Calu3 (cell line): ENCODE results near the gene SERINC5. TPM values are rescaled to one million over a fixed set of nuclear protein-coding genes. Genes with fewer than 3 reads are reported as not detected.
"Not testable (repeated sequence)": the region's sequence is repeated elsewhere in the genome, so short reads cannot be mapped to it uniquely, and the experiment has no call there.

Experiments
- Bru-seq: library from RNA; stranded (reverse); fragments of 400-500 nt; gene quantifications from one replicate; lab custom pipeline; 2021; lab: Mats Ljungman, UMichigan
- BruChase-seq, 2 experiments: library from RNA; stranded (reverse); fragments of 400-500 nt; gene quantifications; one replicate each; lab custom pipeline; 2021; lab: Mats Ljungman, UMichigan
- BruUV-seq: library from RNA; stranded (reverse); fragments of 400-500 nt; replicated peaks from 2 replicates; lab custom pipeline; 2021; lab: Mats Ljungman, UMichigan
- CTCF ChIA-PET: fragments of 300-600 bp; sonication (Branson Sonifier 250); formaldehyde crosslinking; loops from one replicate; lab custom pipeline; 2022; ENCODE audit warnings: antibody characterized with exemption; lab: Charles Lee
- DNase-seq: peaks from one replicate; pipeline ENCODE4 v3.0.0; 2022
- H3K27ac Mint-ChIP-seq: one replicate; pipeline ENCODE4 v1.8.0; 2022; ENCODE audit warnings: mixed read lengths; ENCODE audit not compliant: unreplicated experiment
- H3K27me3 Mint-ChIP-seq: one replicate; pipeline ENCODE4 v1.8.0; 2022; ENCODE audit warnings: mixed read lengths; ENCODE audit not compliant: unreplicated experiment
- H3K36me3 Mint-ChIP-seq: one replicate; pipeline ENCODE4 v1.8.0; 2022; ENCODE audit warnings: mild to moderate bottlenecking, moderate library complexity, mixed read lengths; ENCODE audit not compliant: insufficient read depth, unreplicated experiment
- H3K4me1 Mint-ChIP-seq: one replicate; pipeline ENCODE4 v1.8.0; 2022; ENCODE audit warnings: mild to moderate bottlenecking, low read depth, mixed read lengths; ENCODE audit not compliant: unreplicated experiment
- H3K4me3 Mint-ChIP-seq: one replicate; pipeline ENCODE4 v1.8.0; 2022; ENCODE audit warnings: mild to moderate bottlenecking, low read depth, moderate library complexity, mixed read lengths; ENCODE audit not compliant: unreplicated experiment
- H3K9me3 Mint-ChIP-seq: one replicate; pipeline ENCODE4 v1.8.0; 2022; ENCODE audit warnings: low read depth, mixed read lengths; ENCODE audit not compliant: unreplicated experiment
- intact Hi-C: fragments of 100-400 bp; cut with micrococcal nuclease; formaldehyde crosslinking; loops from one replicate; pipeline ENCODE4 v1.10.0; 2022; ENCODE audit not compliant: unreplicated experiment
- long read RNA-seq: library from polyadenylated mRNA; stranded (forward); transcript quantifications from one replicate; pipeline ENCODE4 v2.0.0, GENCODE V29; 2022
- total RNA-seq: library from RNA; stranded (reverse); gene quantifications from 2 replicates; pipeline ENCODE4 v1.2.3, GENCODE V29; 2022
- TF ChIP-seq, protein P1 (sequence below): fragments of 200-600 bp; IDR thresholded peaks from one replicate; pipeline ENCODE4 v1.8.0; 2022; ENCODE audit warnings: antibody characterized with exemption; ENCODE audit not compliant: unreplicated experiment

The SERINC5 gene
- total RNA-seq (47.0 and 49.2 TPM in 2 replicates), Bru-seq, nascent RNA (percentile 76 among the genes with signal in this experiment), BruChase-seq, experiment 1, labeled RNA remaining after a 6-hour chase (percentile 82 among the genes with signal in this experiment), BruChase-seq, experiment 2, labeled RNA remaining after a 2-hour chase (percentile 75 among the genes with signal in this experiment)
- long read RNA-seq, full-length matches to known transcripts: 4 of 16 reads
- long read RNA-seq, partial matches to known transcripts: 2 of 16 reads
- long read RNA-seq, other reads (novel, unspliced or antisense): 10 of 16 reads

DNA sequence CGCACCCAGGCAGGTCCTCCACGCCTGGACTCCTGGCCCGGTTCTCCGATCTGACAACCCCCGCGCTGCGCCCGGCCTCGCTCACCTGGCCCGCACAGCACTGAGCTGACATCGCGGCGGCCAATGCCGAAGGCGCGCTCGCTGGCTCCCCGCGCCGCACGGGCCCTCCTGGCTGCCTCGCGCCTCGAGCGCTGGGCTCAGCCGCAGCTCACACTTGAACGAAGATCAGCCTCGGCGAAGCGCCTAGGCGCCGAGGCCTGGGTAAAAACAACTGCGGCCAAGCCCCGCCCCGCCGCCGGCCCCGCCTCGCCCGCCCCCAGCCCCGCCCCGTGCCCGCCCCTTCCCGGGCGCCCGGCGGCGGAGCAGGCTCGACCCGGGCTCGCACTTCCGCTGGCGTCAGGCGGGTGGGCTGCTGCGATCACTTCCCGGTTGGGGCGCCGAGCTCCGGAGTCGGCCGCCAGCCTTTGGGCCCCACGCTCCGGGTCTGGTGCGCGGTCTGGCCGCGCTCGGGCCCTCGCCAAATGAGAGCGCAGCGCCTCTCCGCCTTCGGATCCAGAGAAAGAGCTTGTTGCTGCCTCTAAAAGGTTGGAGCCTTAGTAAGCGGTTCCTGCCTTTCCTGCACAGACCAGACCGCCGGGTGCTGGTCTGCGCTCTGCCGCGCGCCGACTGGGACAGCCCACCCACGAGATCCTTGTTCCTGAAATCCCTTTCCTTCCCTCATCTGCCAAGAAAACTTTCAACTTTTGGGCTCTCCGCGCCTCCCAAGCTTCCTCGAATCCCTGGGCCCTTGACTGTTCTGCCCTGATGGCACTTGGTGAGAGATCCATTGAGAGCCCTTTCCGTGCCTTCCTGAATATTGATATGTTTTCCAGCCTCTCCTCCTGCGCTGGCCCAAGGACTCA lies at the start of gene SERINC5:
Gene SERINC5, minus strand, starts transcription at position 238 of the 902 bp plus-strand sequence. Its CDS starts 126 bp downstream, at position 112.
- H3K4me1 Mint-ChIP-seq: peaks cover 45% of the 10 kb centered on the region
- H3K4me3 Mint-ChIP-seq: peak within 1 kb of the TSS; percentile 95
- no peaks in the 10 kb centered on the region for H3K27me3 Mint-ChIP-seq
- TF ChIP-seq, protein P1, sequence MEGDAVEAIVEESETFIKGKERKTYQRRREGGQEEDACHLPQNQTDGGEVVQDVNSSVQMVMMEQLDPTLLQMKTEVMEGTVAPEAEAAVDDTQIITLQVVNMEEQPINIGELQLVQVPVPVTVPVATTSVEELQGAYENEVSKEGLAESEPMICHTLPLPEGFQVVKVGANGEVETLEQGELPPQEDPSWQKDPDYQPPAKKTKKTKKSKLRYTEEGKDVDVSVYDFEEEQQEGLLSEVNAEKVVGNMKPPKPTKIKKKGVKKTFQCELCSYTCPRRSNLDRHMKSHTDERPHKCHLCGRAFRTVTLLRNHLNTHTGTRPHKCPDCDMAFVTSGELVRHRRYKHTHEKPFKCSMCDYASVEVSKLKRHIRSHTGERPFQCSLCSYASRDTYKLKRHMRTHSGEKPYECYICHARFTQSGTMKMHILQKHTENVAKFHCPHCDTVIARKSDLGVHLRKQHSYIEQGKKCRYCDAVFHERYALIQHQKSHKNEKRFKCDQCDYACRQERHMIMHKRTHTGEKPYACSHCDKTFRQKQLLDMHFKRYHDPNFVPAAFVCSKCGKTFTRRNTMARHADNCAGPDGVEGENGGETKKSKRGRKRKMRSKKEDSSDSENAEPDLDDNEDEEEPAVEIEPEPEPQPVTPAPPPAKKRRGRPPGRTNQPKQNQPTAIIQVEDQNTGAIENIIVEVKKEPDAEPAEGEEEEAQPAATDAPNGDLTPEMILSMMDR: no peak
- H3K9me3 Mint-ChIP-seq: no peaks in the 10 kb centered on the region
- peaks cover 34% of the 10 kb centered on the region for H3K36me3 Mint-ChIP-seq
- DNase-seq: peak; percentile 88
- peak within 1 kb of the TSS; percentile 98 for H3K27ac Mint-ChIP-seq
- intact Hi-C loops: loop anchor here (2.0 kb wide), 1 partner anchor 71 kb away; no protein-coding TSS in a partner anchor
- BruUV-seq: TSS peak; percentile 67
- CTCF ChIA-PET: interaction anchor here (0.5 to 2.2 kb wide), 19 partner anchors 9 to 1326 kb away, joined by 3 to 21 read pairs (median 4); no protein-coding TSS in a partner anchor

DNA sequence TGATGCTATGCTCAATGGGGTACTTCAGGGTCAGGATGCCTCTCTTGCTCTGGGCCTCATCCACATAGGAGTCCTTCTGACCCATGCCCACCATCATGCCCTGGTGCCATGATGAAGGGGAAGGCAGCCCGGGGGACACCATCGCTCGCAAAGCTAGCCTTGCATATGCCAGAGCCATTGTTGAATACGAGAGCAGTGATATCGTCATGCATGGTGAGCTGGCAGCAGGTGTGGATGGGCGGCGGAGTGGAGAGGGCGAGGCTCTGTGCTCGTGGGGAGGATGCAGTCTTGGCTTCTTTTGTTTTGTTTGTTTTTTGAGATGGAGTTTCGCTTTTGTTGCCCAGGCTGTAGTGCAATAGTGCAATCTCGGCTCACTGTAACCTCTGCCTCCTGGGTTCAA lies 46.8 kb upstream of the SERINC5 start:
- DNase-seq: no peak
- Mint-ChIP-seq H3K4me1 (no peaks in the 10 kb centered on the region), H3K36me3 (no peaks in the 10 kb centered on the region), H3K27me3 (no peaks in the 10 kb centered on the region), H3K9me3 (no peaks in the 10 kb centered on the region), H3K4me3 (no peak overlapping the region), H3K27ac (no peak overlapping the region)
- no TSS peak for BruUV-seq
- CTCF ChIA-PET: interaction anchor here (0.6 kb wide), 1 partner anchor 669 kb away, joined by 4 read pairs; no protein-coding TSS in a partner anchor
- TF ChIP-seq, protein P1: no peak
- intact Hi-C loops: no loop called here

- H3K27me3 Mint-ChIP-seq, H3K9me3 Mint-ChIP-seq, DNase-seq, H3K4me1 Mint-ChIP-seq, BruUV-seq, H3K27ac Mint-ChIP-seq, intact Hi-C loops, H3K36me3 Mint-ChIP-seq, CTCF ChIA-PET, H3K4me3 Mint-ChIP-seq: not testable (repeated sequence)
These were observed 45.5 kb upstream of the SERINC5 start for GRCh38 chr5:80301342-80301741.

- H3K9me3 Mint-ChIP-seq, BruUV-seq, H3K27me3 Mint-ChIP-seq, CTCF ChIA-PET, H3K4me3 Mint-ChIP-seq, H3K36me3 Mint-ChIP-seq, intact Hi-C loops, DNase-seq, H3K4me1 Mint-ChIP-seq, H3K27ac Mint-ChIP-seq: not testable (repeated sequence)
These were observed 44.9 kb upstream of the SERINC5 start for GRCh38 chr5:80300796-80301195.

GRCh38 chr5:80300125-80300524 lies 44.3 kb upstream of the SERINC5 start:
- TF ChIP-seq, protein P1: no peak
- CTCF ChIA-PET: no interaction called here
- Mint-ChIP-seq H3K4me1 (no peaks in the 10 kb centered on the region), H3K36me3 (no peaks in the 10 kb centered on the region), H3K27me3 (no peaks in the 10 kb centered on the region), H3K27ac (no peak overlapping the region), H3K9me3 (no peaks in the 10 kb centered on the region), H3K4me3 (no peak overlapping the region)
- BruUV-seq: no TSS peak
- intact Hi-C loops: no loop called here
- DNase-seq: no peak
